ENCODE data around the gene CHST11.

DNA sequence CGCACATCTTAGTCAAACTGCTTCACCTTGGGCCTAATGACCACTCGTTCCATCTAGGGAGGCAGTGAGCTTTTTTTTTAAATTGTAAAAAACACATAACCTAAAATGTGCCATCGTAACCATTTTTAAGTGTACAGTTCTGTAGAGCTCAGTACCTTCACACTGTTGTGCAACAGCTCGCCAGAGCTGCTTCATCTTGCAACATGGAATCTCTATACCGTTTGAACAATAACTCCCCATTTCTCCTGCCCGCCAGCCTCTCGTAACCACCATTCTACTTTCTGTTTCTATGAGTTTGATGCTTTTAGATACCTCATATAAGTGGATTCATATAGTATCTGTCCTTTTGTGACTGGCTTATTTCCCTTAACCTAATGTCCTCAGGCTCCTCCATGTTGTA is 196.2 kb downstream of the CHST11 start:
- TF ChIP-seq, protein P1, sequence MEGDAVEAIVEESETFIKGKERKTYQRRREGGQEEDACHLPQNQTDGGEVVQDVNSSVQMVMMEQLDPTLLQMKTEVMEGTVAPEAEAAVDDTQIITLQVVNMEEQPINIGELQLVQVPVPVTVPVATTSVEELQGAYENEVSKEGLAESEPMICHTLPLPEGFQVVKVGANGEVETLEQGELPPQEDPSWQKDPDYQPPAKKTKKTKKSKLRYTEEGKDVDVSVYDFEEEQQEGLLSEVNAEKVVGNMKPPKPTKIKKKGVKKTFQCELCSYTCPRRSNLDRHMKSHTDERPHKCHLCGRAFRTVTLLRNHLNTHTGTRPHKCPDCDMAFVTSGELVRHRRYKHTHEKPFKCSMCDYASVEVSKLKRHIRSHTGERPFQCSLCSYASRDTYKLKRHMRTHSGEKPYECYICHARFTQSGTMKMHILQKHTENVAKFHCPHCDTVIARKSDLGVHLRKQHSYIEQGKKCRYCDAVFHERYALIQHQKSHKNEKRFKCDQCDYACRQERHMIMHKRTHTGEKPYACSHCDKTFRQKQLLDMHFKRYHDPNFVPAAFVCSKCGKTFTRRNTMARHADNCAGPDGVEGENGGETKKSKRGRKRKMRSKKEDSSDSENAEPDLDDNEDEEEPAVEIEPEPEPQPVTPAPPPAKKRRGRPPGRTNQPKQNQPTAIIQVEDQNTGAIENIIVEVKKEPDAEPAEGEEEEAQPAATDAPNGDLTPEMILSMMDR (IDR thresholded peaks at IDR 0.05 in 8 of 11, conservative IDR thresholded peaks at IDR 0.05 in 3 of 11), result no peak
- no peak for TF ChIP-seq POLR2AphosphoS5 (IDR thresholded peaks at IDR 0.05)
- no peak for TF ChIP-seq POLR2A (IDR thresholded peaks at IDR 0.05)

All from spleen (tissue), 7 donors.